Subcutaneous abdominal adipose tissue (tissue), 5 donors: ENCODE results near the gene LTBP2.

Source experiments
- H3K27ac ChIP-seq: one replicate; pipeline ENCODE4 v1.7.0; 2013; ENCODE audit warnings: low read depth, mild to moderate bottlenecking, inconsistent platforms, low read length, moderate library complexity
- H3K27me3 ChIP-seq, 5 donors: one replicate each; pipeline ENCODE4 v1.7.0; 2013; ENCODE audit warnings: low read length in 5 of 5, inconsistent platforms in 1 of 5; ENCODE audit not compliant: control insufficient read depth in 5 of 5, insufficient read depth in 4 of 5
- H3K36me3 ChIP-seq, 5 donors: one replicate each; pipeline ENCODE4 v1.7.0; 2013; ENCODE audit warnings: low read length in 5 of 5; ENCODE audit not compliant: control insufficient read depth in 5 of 5, insufficient read depth in 5 of 5
- H3K4me1 ChIP-seq, 5 donors: one replicate each; pipeline ENCODE4 v1.7.0; 2013; ENCODE audit warnings: low read length in 5 of 5, mild to moderate bottlenecking in 3 of 5, moderate library complexity in 1 of 5; ENCODE audit not compliant: control insufficient read depth in 5 of 5, insufficient read depth in 5 of 5
- H3K4me3 ChIP-seq, 5 donors: one replicate each; pipeline ENCODE4 v1.7.0; 2013; ENCODE audit warnings: low read length in 5 of 5, low read depth in 1 of 5
- H3K9ac ChIP-seq, 5 donors: one replicate each; pipeline ENCODE4 v1.7.0; 2013; ENCODE audit warnings: low read length in 5 of 5, mild to moderate bottlenecking in 4 of 5, moderate library complexity in 3 of 5
- H3K9me3 ChIP-seq, 5 donors: one replicate each; pipeline ENCODE4 v1.7.0; 2013; ENCODE audit warnings: low read length in 5 of 5; ENCODE audit not compliant: control insufficient read depth in 5 of 5
- donor health status: healthy.
- donor health status: healthy.
- donor health status: healthy.
- donor health status: healthy.
- donor health status: healthy.

LTBP2 gene

DNA sequence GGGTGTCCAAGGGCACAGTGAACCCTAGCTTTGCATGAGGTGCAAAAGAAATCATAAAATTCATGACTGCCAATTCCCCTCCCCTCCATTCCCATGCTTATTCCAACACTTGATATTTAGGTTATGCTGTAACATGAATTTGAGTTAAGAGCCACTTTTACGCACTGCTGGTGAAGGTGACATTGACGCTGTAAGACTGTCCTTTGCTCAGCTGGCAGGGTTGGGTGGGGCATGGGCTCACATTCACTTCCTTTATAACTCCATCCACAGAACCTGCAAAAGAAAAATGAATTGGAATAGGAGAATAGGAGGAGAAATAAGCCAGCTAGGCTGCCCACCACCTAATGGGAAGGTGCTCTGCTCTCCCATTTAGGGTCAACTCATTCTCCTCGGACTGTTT is 125.9 kb downstream of the LTBP2 start:
- H3K9me3 ChIP-seq = no peaks in the 10 kb centered on the region
- H3K27me3 ChIP-seq = no peaks in the 10 kb centered on the region
- no peak overlapping the region for H3K4me3 ChIP-seq
- peaks cover 0 to 23% (median 18%) of the 10 kb centered on the region in 5 donors for H3K4me1 ChIP-seq
- no peak overlapping the region for H3K9ac ChIP-seq
- peaks cover 14 to 41% (median 34%) of the 10 kb centered on the region in 5 donors for H3K36me3 ChIP-seq
- no peak overlapping the region for H3K27ac ChIP-seq

DNA sequence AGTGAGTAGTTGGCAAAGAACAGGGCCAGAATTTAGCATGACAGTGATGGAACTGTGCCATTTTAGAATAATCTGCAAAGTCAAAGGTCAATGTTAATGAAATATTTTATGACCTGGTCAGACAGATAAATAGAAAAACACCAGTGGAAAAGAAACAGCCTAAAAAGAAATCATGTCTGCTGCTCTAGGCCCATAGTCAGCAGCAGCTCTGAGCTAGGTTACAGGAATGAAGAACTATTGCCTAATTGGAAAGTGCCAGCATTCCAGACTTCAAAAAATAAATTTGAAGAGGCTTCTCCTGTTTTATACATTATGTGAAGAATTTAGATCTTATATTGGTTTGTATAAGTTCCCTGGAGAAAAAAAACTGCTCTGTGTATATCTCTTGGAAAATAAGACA is 128.7 kb downstream of the LTBP2 start:
- H3K4me3 ChIP-seq = no peak overlapping the region
- H3K27me3 ChIP-seq = no peaks in the 10 kb centered on the region
- no peak overlapping the region for H3K27ac ChIP-seq
- no peaks in the 10 kb centered on the region for H3K9me3 ChIP-seq
- H3K4me1 ChIP-seq = peaks cover 0 to 13% (median 5%) of the 10 kb centered on the region in 5 donors
- H3K36me3 ChIP-seq = peaks cover 31 to 70% (median 58%) of the 10 kb centered on the region in 5 donors
- H3K9ac ChIP-seq = no peak overlapping the region

- Histone ChIP-seq H3K27me3 (no peaks in the 10 kb centered on the region), H3K9me3 (no peaks in the 10 kb centered on the region), H3K27ac (no peak overlapping the region), H3K4me1 (peaks cover 0 to 13% (median 5%) of the 10 kb centered on the region in 5 donors), H3K9ac (no peak overlapping the region), H3K36me3 (peaks cover 34 to 72% (median 61%) of the 10 kb centered on the region in 5 donors), H3K4me3 (no peak overlapping the region)
Observed at GRCh38 chr14:74482571-74482970, 129.5 kb downstream of the LTBP2 start.

DNA sequence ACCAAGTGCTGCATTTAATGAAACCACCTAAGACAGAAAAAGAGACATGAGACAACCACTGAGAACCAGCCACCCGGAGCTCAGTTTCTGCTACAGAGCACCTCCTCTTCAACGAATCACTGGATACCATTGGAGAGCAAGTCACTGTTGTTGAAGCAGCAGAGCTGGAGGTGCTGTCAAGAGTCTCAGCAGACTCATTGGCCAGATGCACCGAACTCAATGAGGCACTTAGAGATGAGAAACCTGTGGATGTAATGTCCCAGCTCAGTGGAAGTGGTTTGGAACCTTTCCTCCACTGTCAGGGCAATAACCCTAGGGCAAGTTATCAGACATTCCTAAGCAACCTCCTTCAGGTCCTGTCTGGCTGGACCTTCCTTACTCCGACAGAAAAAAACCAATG is 132.0 kb downstream of the LTBP2 start:
- peaks cover 34 to 78% (median 65%) of the 10 kb centered on the region in 5 donors for H3K36me3 ChIP-seq

GRCh38 chr14:74478996-74479635 is 132.9 kb downstream of the LTBP2 start:
- Histone ChIP-seq H3K9me3 (no peaks in the 10 kb centered on the region), H3K4me3 (no peak overlapping the region), H3K27me3 (no peaks in the 10 kb centered on the region), H3K27ac (no peak overlapping the region), H3K36me3 (peaks cover 34 to 79% (median 62%) of the 10 kb centered on the region in 5 donors), H3K4me1 (peaks cover 0 to 13% (median 12%) of the 10 kb centered on the region in 5 donors), H3K9ac (no peak overlapping the region)

More for the DNA sequence above, 132.0 kb downstream of the LTBP2 start:
- no peak overlapping the region for H3K27ac ChIP-seq
- H3K9me3 ChIP-seq = no peaks in the 10 kb centered on the region
- no peak overlapping the region for H3K4me3 ChIP-seq
- H3K4me1 ChIP-seq = peaks cover 0 to 13% (median 7%) of the 10 kb centered on the region in 5 donors
- no peak overlapping the region for H3K9ac ChIP-seq
- no peaks in the 10 kb centered on the region for H3K27me3 ChIP-seq

DNA sequence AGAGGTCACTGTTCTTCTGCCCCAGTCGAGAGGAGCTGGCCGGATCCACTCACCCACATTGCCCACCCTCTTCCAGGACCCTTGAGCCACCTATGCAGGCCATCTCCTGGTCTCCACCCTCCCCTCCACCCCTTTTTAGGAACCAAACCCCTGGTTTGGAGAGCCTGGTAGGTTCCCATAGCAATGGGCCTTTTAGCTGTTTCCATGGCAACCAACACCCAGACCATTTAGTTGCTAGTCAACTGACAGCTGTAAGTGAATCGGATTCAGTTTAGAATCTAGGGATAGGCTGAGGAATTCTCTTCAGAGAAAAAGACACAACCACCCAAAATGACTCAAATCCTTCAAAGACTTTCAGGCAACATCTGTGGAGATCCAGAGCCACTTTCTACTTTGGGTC is 135.4 kb downstream of the LTBP2 start:
- Histone ChIP-seq H3K4me1 (peaks cover 0 to 7% (median 5%) of the 10 kb centered on the region in 5 donors), H3K27ac (no peak overlapping the region), H3K27me3 (no peaks in the 10 kb centered on the region), H3K36me3 (peaks cover 25 to 76% (median 56%) of the 10 kb centered on the region in 5 donors), H3K9ac (no peak overlapping the region), H3K4me3 (no peak overlapping the region), H3K9me3 (no peaks in the 10 kb centered on the region)

GRCh38 chr14:74476107-74476506 is 135.9 kb downstream of the LTBP2 start:
- Histone ChIP-seq H3K4me3 (no peak overlapping the region), H3K9me3 (no peaks in the 10 kb centered on the region), H3K9ac (no peak overlapping the region), H3K36me3 (peaks cover 20 to 72% (median 54%) of the 10 kb centered on the region in 5 donors), H3K4me1 (peaks cover 0 to 7% (median 5%) of the 10 kb centered on the region in 5 donors), H3K27me3 (no peaks in the 10 kb centered on the region), H3K27ac (no peak overlapping the region)

- no peak overlapping the region for H3K4me3 ChIP-seq
- H3K9ac ChIP-seq = no peak overlapping the region
- peaks cover 19 to 72% (median 54%) of the 10 kb centered on the region in 5 donors for H3K36me3 ChIP-seq
- no peaks in the 10 kb centered on the region for H3K27me3 ChIP-seq
- no peaks in the 10 kb centered on the region for H3K9me3 ChIP-seq
- no peak overlapping the region for H3K27ac ChIP-seq
- peaks cover 0 to 9% (median 6%) of the 10 kb centered on the region in 5 donors for H3K4me1 ChIP-seq
Observed at GRCh38 chr14:74475678-74476077, 136.4 kb downstream of the LTBP2 start.

- no peaks in the 10 kb centered on the region for H3K27me3 ChIP-seq
- H3K4me1 ChIP-seq = peaks cover 0 to 22% (median 6%) of the 10 kb centered on the region in 5 donors
- H3K4me3 ChIP-seq = no peak overlapping the region
- no peaks in the 10 kb centered on the region for H3K9me3 ChIP-seq
- H3K36me3 ChIP-seq = peaks cover 12 to 71% (median 42%) of the 10 kb centered on the region in 5 donors
- H3K27ac ChIP-seq = no peak overlapping the region
- peak overlapping the region in 1 of 5 donors; percentile 36 for H3K9ac ChIP-seq
Observed at GRCh38 chr14:74474376-74474775, 137.7 kb downstream of the LTBP2 start.

- Histone ChIP-seq H3K27me3 (no peaks in the 10 kb centered on the region), H3K9me3 (no peaks in the 10 kb centered on the region), H3K9ac (no peak overlapping the region), H3K4me1 (peaks cover 0 to 30% (median 6%) of the 10 kb centered on the region in 5 donors), H3K36me3 (peaks cover 0 to 65% (median 33%) of the 10 kb centered on the region in 5 donors), H3K27ac (no peak overlapping the region), H3K4me3 (no peak overlapping the region)
Observed at GRCh38 chr14:74472601-74473000, 139.4 kb downstream of the LTBP2 start.
